HepG2 (cell line): Measurements from ENCODE around the gene TLK1. TPM values are rescaled to one million over a fixed set of nuclear protein-coding genes. Genes with fewer than 3 reads are reported as not detected.

Source experiments
- ARNT2 ChIP-seq: sonication (generic); formaldehyde crosslinking; IDR thresholded peaks from 2 replicates; pipeline ENCODE4 v1.8.0; 2022; ENCODE audit warnings: mild to moderate bottlenecking, low read depth, missing genetic modification reagents, moderate library complexity
- ELF4 ChIP-seq: sonication (generic); formaldehyde crosslinking; IDR thresholded peaks from 2 replicates; pipeline ENCODE4 v1.5.0; 2020; ENCODE audit warnings: missing genetic modification reagents, mild to moderate bottlenecking, moderate library complexity, borderline replicate concordance
- PATZ1 ChIP-seq: sonication (generic); formaldehyde crosslinking; IDR thresholded peaks from 2 replicates; pipeline ENCODE4 v1.4.0; 2020; ENCODE audit warnings: missing genetic modification reagents
- PHF20 ChIP-seq: sonication (generic); formaldehyde crosslinking; IDR thresholded peaks from 2 replicates; pipeline ENCODE4 v1.5.0; 2020; ENCODE audit warnings: mild to moderate bottlenecking, missing genetic modification reagents
- RXRA ChIP-seq: sonication (generic); formaldehyde crosslinking; IDR thresholded peaks from 2 replicates; pipeline ENCODE4 v1.5.1; 2020; ENCODE audit warnings: missing genetic modification reagents
- SKI ChIP-seq: fragments of 450-650 bp; IDR thresholded peaks from one replicate; pipeline ENCODE4 v1.6.1; 2018; ENCODE audit warnings: mild to moderate bottlenecking; ENCODE audit not compliant: partially characterized antibody
- TAF1 ChIP-seq: sonication (generic); formaldehyde crosslinking; IDR thresholded peaks from 2 replicates; pipeline ENCODE4 v1.4.0; 2020; ENCODE audit warnings: missing genetic modification reagents
- TCF12 ChIP-seq, 2 experiments: fragments of 450-650 bp in 1 of 2; sonication (generic) in 1 of 2; formaldehyde crosslinking in 1 of 2; IDR thresholded peaks; 2 replicates each; pipeline versions ENCODE4 v1.6.1 to v1.8.0; 2017 to 2022; ENCODE audit warnings: antibody characterized with exemption in 1 of 2, mild to moderate bottlenecking in 1 of 2, missing genetic modification reagents in 1 of 2, moderate library complexity in 1 of 2
- ZIK1 ChIP-seq: sonication (generic); formaldehyde crosslinking; IDR thresholded peaks from 2 replicates; pipeline ENCODE4 v1.5.0; 2020; ENCODE audit warnings: mild to moderate bottlenecking, low read depth, missing genetic modification reagents, borderline replicate concordance
- ZNF597 ChIP-seq: sonication (generic); formaldehyde crosslinking; IDR thresholded peaks from 2 replicates; pipeline ENCODE4 v1.5.0; 2020; ENCODE audit warnings: missing genetic modification reagents
- ZSCAN5A ChIP-seq: sonication (generic); formaldehyde crosslinking; IDR thresholded peaks from 2 replicates; pipeline ENCODE4 v1.8.0; 2022; ENCODE audit warnings: mild to moderate bottlenecking, missing genetic modification reagents, borderline replicate concordance
- polyA plus RNA-seq, 8 experiments: library from polyadenylated mRNA; depleted of rRNA in 3 of 8; stranded (reverse) in 7 of 8; unstranded in 1 of 8; fragments of >200 nt; fragmentation: Illumina TruSeq in 4 of 8; extraction: Trizol in 4 of 8; gene quantifications; 2 replicates each; pipeline versions ENCODE4 v1.2.1 to v1.2.3, GENCODE V29; 2011 to 2016; ENCODE audit warnings: low read depth in 4 of 8, missing spikeins in 1 of 8, mixed read lengths in 1 of 8; ENCODE audit not compliant: insufficient read depth in 1 of 8
- total RNA-seq, 5 experiments: library from RNA; depleted of rRNA; stranded (reverse); fragments of >200 nt; fragmentation: Illumina TruSeq; extraction: Trizol; gene quantifications; 2 replicates each; pipeline ENCODE4 v1.2.3, GENCODE V29; 2016; ENCODE audit warnings: low read depth in 1 of 5
- TF ChIP-seq, protein P1 (sequence below): sonication (generic); formaldehyde crosslinking; IDR thresholded peaks from one replicate; pipeline ENCODE4 v1.5.1; 2020; ENCODE audit warnings: mild to moderate bottlenecking, missing genetic modification reagents; ENCODE audit errors: not compliant biosample characterization

The TLK1 gene
- total and polyA plus RNA-seq, 2 of the 13 experiments (the other 11 are each of a cell fraction or from before 2014, with no cell fraction given), result 16.8 to 28.7 TPM

DNA sequence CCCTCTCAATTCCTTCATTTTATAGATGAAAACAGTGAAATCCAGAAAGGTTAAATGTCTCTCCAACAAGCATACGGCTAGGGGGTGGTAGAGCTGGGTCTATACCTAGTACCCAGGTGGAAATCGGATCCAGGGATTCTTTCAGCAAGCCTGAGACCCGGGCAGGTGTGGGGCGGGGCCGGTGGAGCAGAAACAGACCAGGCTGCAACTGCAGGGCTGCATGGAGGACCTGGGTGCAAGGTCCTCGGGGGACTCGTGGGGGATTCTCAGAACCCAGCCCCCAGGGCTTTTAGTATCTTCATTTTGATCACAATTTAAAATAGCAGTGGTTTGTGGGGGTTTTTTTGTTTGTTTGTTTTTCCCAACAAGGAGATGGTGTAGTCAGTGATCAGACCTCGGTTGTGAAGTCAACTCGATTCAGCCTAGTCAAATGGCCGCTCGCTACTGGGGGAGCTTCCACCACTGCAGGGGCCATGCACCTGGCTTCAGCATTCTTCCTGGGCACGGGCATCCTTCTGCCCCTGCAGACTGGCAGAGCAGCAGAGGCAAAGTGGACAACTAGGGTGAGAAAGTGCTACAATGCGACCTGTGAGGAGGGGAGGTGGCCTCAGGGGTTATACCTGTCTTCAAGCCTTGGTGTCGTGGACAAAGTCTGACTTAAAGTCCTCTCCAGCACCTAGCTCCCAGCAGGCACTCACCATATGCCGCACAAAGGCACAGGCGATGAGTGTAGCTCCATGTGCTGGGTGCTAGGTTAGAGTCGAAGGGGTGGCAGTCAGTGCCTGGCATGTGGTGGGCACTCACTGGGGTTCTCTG is 185.4 kb downstream of the TLK1 start (continued):
- TF ChIP-seq ZSCAN5A (CRISPR knock-in tag) (peak; percentile 65; the same call in 1 of the 2 replicates), ZNF597 (CRISPR knock-in tag) (no peak), RXRA (CRISPR knock-in tag) (no peak), ZIK1 (CRISPR knock-in tag) (0 out of 2 replicates have a peak, but pooled peaks have one; percentile 58), TAF1 (CRISPR knock-in tag) (peak; percentile 17; the same call in 1 of the 2 replicates), ARNT2 (CRISPR knock-in tag) (no peak), ELF4 (no peak), SKI (no peak), TCF12 (IDR thresholded peaks at IDR 0.05) (no peak), TCF12 (CRISPR knock-in tag; IDR thresholded peaks at IDR 0.05) (no peak), PHF20 (no peak), PATZ1 (CRISPR knock-in tag) (no peak; the same call in 1 of the 2 replicates)
- TF ChIP-seq, protein P1, sequence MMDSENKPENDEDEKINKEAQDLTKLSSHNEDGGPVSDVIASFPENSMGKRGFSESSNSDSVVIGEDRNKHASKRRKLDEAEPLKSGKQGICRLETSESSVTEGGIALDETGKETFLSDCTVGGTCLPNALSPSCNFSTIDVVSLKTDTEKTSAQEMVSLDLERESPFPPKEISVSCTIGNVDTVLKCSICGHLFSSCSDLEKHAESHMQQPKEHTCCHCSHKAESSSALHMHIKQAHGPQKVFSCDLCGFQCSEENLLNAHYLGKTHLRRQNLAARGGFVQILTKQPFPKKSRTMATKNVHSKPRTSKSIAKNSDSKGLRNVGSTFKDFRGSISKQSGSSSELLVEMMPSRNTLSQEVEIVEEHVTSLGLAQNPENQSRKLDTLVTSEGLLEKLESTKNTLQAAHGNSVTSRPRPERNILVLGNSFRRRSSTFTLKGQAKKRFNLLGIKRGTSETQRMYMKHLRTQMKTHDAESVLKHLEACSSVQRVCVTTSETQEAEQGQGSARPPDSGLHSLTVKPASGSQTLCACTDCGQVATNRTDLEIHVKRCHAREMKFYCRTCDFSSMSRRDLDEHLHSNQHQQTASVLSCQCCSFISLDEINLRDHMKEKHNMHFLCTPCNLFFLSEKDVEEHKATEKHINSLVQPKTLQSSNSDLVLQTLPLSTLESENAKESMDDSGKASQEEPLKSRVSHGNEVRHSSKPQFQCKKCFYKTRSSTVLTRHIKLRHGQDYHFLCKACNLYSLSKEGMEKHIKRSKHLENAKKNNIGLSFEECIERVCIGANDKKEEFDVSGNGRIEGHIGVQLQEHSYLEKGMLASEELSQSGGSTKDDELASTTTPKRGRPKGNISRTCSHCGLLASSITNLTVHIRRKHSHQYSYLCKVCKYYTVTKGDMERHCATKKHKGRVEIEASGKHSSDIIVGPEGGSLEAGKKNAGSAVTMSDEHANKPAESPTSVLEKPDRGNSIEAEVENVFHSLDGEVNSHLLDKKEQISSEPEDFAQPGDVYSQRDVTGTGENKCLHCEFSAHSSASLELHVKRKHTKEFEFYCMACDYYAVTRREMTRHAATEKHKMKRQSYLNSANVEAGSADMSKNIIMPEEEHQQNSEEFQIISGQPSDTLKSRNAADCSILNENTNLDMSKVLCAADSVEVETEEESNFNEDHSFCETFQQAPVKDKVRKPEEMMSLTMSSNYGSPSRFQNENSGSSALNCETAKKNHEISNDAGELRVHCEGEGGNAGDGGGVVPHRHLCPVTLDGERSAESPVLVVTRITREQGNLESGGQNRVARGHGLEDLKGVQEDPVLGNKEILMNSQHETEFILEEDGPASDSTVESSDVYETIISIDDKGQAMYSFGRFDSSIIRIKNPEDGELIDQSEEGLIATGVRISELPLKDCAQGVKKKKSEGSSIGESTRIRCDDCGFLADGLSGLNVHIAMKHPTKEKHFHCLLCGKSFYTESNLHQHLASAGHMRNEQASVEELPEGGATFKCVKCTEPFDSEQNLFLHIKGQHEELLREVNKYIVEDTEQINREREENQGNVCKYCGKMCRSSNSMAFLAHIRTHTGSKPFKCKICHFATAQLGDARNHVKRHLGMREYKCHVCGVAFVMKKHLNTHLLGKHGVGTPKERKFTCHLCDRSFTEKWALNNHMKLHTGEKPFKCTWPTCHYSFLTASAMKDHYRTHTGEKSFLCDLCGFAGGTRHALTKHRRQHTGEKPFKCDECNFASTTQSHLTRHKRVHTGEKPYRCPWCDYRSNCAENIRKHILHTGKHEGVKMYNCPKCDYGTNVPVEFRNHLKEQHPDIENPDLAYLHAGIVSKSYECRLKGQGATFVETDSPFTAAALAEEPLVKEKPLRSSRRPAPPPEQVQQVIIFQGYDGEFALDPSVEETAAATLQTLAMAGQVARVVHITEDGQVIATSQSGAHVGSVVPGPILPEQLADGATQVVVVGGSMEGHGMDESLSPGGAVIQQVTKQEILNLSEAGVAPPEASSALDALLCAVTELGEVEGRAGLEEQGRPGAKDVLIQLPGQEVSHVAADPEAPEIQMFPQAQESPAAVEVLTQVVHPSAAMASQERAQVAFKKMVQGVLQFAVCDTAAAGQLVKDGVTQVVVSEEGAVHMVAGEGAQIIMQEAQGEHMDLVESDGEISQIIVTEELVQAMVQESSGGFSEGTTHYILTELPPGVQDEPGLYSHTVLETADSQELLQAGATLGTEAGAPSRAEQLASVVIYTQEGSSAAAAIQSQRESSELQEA, result peak; percentile 55
